ENCODE results near the gene GNG8. TPM values are rescaled to one million over a fixed set of nuclear protein-coding genes. Genes with fewer than 3 reads are reported as not detected.

Gene GNG8
- total RNA-seq, 2 donors from 2014 or later = not detected

DNA sequence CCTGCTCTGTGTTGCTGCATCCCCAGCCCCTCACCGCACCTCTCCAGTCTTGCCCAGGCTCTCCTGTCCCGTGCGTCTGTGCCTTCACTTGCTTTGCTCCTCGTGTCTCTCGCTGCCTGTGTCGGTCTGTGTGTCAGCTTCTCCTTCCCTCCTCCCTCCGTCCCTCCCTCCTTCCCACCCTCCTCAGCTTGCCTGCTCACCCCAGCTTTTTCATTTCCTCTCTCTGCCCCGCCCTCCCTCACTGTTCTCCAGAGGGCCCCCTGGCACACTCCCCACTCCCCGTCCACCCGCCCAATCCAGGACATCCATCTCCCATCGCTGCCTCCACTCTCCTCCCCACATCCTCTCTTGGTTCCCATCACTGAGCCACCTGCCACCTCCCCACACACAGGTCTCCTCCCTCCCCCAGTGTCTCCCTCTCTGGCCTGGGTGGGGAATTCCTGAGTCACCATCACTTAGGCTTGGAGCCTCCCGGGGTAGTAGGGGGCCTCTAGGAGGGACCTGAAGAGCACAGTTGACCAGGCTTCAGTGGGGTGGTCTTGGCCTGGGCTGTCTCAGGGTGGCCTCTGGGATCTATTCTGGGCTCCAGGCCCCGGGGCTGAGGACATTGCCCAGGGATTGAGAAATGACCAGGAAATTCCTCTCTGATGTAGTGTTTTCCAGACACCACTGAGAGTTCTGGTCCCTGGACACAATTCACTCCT lies 10.9 kb downstream of the GNG8 start, which contains the start of gene PTGIR:
Gene PTGIR (minus strand): TSS at position 132 of the 704 bp plus-strand sequence. CDS start 864 bp downstream, outside the sequence.
- Histone ChIP-seq H3K36me3 (no peaks in the 10 kb centered on the region), H3K4me3 (no peak within 1 kb of the TSS), H3K4me1 (no peaks in the 10 kb centered on the region), H3K9ac (ENCODE audit: low read depth in 2 of 2, low read length in 2 of 2) (peak within 1 kb of the TSS; percentile 26 to 43), H3K27ac (peak within 1 kb of the TSS; percentile 57), H3K9me3 (no peaks in the 10 kb centered on the region), H3K27me3 (no peaks in the 10 kb centered on the region)
- TF ChIP-seq, protein P1, sequence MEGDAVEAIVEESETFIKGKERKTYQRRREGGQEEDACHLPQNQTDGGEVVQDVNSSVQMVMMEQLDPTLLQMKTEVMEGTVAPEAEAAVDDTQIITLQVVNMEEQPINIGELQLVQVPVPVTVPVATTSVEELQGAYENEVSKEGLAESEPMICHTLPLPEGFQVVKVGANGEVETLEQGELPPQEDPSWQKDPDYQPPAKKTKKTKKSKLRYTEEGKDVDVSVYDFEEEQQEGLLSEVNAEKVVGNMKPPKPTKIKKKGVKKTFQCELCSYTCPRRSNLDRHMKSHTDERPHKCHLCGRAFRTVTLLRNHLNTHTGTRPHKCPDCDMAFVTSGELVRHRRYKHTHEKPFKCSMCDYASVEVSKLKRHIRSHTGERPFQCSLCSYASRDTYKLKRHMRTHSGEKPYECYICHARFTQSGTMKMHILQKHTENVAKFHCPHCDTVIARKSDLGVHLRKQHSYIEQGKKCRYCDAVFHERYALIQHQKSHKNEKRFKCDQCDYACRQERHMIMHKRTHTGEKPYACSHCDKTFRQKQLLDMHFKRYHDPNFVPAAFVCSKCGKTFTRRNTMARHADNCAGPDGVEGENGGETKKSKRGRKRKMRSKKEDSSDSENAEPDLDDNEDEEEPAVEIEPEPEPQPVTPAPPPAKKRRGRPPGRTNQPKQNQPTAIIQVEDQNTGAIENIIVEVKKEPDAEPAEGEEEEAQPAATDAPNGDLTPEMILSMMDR (IDR thresholded peaks at IDR 0.05) = no peak
- peak; percentile 59 for DNase-seq
- intact Hi-C loops (cut with DNase I) = no loop called here

DNA sequence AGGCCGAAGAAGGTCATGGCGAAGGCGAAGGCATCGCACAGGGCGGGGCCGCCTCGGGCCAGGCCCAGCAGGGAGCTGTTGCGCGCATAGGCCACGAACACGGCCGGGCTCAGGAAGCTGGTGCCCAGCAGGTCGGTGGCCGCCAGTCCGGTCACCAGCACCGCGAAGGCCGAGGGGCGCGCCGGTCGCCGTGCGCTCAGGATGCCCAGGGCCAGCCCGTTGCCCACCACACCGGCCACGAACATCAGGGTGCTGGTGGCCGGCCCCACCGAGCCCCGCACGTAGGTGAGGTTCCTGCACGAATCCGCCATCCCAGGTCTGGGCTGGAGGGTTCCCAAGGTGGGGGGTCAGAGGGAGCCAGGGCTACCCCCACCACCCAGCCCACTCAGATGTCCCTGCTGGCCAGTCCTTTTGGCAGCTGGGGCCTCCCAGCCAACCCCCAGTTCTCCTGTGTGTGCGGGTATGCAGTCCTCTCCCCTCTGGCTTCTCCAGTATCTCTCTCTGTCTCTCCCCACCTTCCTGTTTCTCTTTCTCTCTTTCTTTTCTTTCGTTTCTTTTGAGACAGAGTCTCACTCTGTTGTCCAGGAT lies 12.0 kb downstream of the GNG8 start:
- TF ChIP-seq, protein P1 (IDR thresholded peaks at IDR 0.05) = no peak
- intact Hi-C loops (cut with DNase I) = no loop called here
- Histone ChIP-seq H3K9me3 (no peaks in the 10 kb centered on the region), H3K9ac (ENCODE audit: low read depth in 2 of 2, low read length in 2 of 2) (peak overlapping the region in 1 of 2 donors; percentile 24), H3K4me3 (no peak overlapping the region), H3K36me3 (no peaks in the 10 kb centered on the region), H3K27ac (no peak overlapping the region), H3K27me3 (no peaks in the 10 kb centered on the region), H3K4me1 (peaks cover 5% of the 10 kb centered on the region)
- no peak for DNase-seq

DNA sequence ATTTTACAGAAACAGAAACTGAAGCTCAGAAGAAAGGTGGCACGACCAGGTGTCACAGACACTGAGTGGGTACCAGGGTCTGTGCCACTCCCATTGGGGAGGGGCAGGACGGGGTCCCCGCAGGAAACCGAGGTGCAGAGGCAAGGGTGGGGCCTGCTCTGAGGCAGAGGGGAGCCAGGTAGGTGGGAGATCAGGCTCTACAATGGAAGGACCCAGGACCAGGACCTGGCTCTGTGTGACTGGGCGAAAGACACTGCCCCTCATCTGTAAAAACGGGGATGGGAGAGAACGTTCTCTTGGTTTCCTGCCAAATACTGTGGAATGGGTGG lies 13.9 kb downstream of the GNG8 start:
- intact Hi-C loops (cut with DNase I) = no loop called here
- DNase-seq = no peak
- no peak overlapping the region for H3K4me3 ChIP-seq
- no peak overlapping the region for H3K27ac ChIP-seq
- H3K9ac ChIP-seq (ENCODE audit: low read depth in 2 of 2, low read length in 2 of 2) = no peak overlapping the region
- H3K9me3 ChIP-seq = no peaks in the 10 kb centered on the region
- H3K4me1 ChIP-seq = peaks cover 5% of the 10 kb centered on the region
- H3K27me3 ChIP-seq = no peaks in the 10 kb centered on the region
- H3K36me3 ChIP-seq = no peaks in the 10 kb centered on the region
- TF ChIP-seq, protein P1 (IDR thresholded peaks at IDR 0.05) = no peak

DNA sequence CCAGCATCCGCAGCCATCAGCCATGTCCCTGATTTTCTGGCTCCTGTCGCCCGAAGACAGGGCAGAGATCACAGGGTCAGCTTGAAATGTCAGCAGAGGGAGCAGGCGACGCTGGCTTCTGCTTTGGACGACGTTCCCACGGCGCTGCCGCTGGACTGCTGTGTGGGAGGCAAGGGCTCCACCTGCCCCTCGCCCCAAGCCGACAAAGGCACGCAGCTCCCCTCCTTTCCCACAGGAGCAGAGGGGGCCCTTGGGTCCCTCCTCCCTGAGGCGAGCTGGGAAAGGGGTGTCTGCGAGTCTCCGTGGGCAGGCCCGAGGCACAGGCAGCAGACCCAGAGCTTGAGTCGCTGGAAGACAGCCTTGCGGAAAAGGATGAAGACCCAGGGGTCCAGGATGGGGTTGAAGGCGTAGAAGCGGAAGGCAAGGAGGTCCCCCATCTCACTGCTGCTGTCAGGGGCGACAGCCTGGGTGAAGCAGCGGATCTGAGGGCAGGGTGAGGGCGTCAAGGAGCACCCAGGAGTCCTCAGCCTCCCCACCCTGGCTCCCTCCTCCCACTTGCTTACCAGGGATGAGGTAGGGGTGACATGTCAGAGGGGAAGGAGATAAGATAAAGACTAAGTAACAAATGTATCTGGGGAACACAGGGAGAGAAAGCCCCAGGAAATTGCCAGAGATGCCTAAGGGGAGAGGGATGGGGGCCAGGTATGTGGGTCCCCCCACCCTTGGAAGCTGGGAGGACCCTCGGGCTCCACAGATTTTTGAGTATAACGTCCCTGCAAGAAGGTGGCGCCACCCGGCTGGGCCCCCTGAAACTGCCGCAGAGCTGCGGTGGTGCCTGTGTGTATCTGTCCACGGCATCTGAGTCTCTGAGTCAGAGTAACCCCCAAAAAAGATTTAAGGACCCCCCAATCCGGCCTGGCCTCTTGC lies 14.5 kb downstream of the GNG8 start:
- Histone ChIP-seq H3K27ac (peak overlapping the region; percentile 32), H3K4me1 (peaks cover 5% of the 10 kb centered on the region), H3K4me3 (no peak overlapping the region), H3K27me3 (no peaks in the 10 kb centered on the region), H3K36me3 (no peaks in the 10 kb centered on the region), H3K9me3 (no peaks in the 10 kb centered on the region), H3K9ac (ENCODE audit: low read depth in 2 of 2, low read length in 2 of 2) (peak overlapping the region; percentile 40 to 66)
- DNase-seq = no peak
- TF ChIP-seq, protein P1 (IDR thresholded peaks at IDR 0.05) = no peak
- intact Hi-C loops (cut with DNase I) = no loop called here

DNA sequence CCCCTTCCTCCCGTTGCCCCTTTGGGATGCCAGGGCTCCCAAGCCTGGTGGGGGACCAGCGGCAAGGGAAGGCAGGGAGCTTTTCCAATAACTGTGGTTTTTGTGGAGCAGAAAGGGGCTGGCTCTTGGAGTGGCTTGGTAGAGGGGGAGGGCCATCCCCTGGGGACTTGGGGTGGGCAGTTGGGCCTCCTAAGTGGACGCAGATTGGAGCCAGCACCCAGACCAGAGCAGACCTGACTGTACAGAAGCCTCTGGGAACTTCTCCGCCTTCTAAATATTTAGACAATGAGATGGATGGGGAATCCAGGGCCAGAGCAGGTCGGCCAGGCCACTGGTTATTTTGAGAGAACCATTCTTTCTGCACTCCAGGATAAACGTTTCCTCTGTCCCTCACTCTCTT lies 15.3 kb downstream of the GNG8 start:
- TF ChIP-seq, protein P1 (IDR thresholded peaks at IDR 0.05) = no peak
- Histone ChIP-seq H3K36me3 (no peaks in the 10 kb centered on the region), H3K9ac (ENCODE audit: low read depth in 2 of 2, low read length in 2 of 2) (peak overlapping the region; percentile 40 to 66), H3K9me3 (no peaks in the 10 kb centered on the region), H3K4me3 (no peak overlapping the region), H3K4me1 (peaks cover 5% of the 10 kb centered on the region), H3K27ac (peak overlapping the region; percentile 32), H3K27me3 (no peaks in the 10 kb centered on the region)
- intact Hi-C loops (cut with DNase I) = no loop called here
- no peak for DNase-seq

All from colonic mucosa (tissue), 4 donors.